ENCODE measurements around the gene GALNT13. TPM values are rescaled to one million over a fixed set of nuclear protein-coding genes. Genes with fewer than 3 reads are reported as not detected.

Gene GALNT13
- polyA plus RNA-seq = not detected

DNA sequence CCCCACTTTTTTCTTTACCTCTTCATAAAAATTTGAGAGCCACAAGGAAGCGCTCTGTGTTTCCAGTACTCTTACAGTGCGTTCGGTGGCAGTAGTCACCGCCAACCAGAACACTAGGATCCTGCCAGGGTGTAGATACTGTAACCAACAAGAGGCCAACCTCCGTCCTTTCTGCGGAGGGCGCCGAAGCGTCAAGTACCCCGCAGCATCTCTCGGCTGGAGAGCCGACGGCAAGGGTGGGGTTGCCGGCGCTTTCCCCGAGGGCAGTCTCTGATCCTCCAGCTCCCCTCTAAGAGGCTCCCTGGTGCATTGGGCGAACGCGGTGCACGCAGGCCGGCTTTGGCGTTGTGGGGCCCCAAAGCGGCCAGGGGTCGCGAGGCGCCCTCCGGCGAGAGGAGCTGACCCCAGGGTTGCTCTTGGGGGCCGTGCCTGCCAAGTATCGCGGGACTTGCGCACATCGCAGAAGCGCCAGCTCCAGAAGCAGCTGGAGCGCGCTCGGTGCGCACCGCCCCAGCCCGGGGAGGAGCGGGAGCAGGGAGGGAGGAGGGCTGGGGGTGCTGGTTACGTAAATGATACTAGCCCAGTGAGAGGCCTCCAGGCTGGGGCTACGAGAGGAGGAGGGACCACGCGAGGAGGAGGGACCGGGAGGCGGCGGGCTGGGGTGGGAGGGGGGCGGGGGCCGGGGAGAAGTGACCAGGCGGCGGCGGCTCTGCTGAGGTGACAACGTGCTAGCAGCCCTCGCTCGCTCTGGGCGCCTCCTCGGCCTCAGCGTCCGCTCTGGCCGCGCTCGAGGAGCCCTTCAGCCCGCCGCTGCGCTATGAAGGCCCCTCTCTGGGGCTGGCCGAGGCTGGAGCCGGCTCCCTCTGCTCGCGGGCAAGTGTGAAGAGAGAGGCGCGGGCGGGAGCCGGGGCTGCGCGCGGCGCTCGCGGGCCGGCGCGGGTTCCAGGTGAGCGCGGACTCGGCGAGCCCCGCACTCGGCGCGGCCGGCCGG, at the start of gene GALNT13:
GALNT13 (plus strand) TSS at position 692 of the 991 bp plus-strand sequence.
- Mint-ChIP-seq H3K9me3 (peaks cover 0 to 6% (median 3%) of the 10 kb centered on the region in 3 donors), H3K27me3 (peaks cover 12% of the 10 kb centered on the region), H3K4me1 (no peaks in the 10 kb centered on the region), H3K36me3 (no peaks in the 10 kb centered on the region), H3K27ac (no peak within 1 kb of the TSS), H3K4me3 (no peak within 1 kb of the TSS)

GRCh38 chr2:153823880-153824279, 47.8 kb upstream of the GALNT13 start:
- H3K27me3 Mint-ChIP-seq = no peaks in the 10 kb centered on the region
- peaks cover 2% of the 10 kb centered on the region for H3K36me3 Mint-ChIP-seq
- H3K9me3 Mint-ChIP-seq = peaks cover 8 to 11% (median 10%) of the 10 kb centered on the region in 3 donors

GRCh38 chr2:153828335-153828734, 43.4 kb upstream of the GALNT13 start:
- Mint-ChIP-seq H3K4me3 (no peak overlapping the region), H3K27me3 (no peaks in the 10 kb centered on the region), H3K9me3 (peaks cover 9 to 29% (median 9%) of the 10 kb centered on the region in 3 donors), H3K4me1 (no peaks in the 10 kb centered on the region), H3K36me3 (peaks cover 2% of the 10 kb centered on the region), H3K27ac (no peak overlapping the region)

More at GRCh38 chr2:153823880-153824279, 47.8 kb upstream of the GALNT13 start:
- no peaks in the 10 kb centered on the region for H3K4me1 Mint-ChIP-seq
- H3K27ac Mint-ChIP-seq = no peak overlapping the region
- H3K4me3 Mint-ChIP-seq = no peak overlapping the region

DNA sequence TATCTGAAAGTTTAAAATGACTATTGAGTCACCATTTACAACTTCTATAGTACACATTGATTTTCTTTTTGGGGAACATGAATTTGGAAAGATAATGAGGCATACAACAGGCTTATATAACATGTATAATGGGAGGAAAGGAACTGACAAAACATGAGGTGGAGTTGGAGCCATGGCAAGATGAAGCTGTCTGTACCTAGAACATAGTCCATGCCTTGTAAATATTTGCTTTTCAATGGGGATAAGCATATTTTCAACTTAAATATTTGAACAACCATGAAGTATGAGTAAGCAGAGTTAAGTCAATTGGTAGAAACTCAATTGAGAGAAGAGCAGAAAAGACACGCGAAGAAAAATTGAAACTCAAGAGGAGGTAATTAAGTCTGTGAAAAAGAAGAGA, 37.1 kb upstream of the GALNT13 start:
- Mint-ChIP-seq H3K27me3 (no peaks in the 10 kb centered on the region), H3K4me1 (peaks cover 0 to 2% (median 0%) of the 10 kb centered on the region in 3 donors), H3K36me3 (no peaks in the 10 kb centered on the region), H3K9me3 (peaks cover 4 to 20% (median 5%) of the 10 kb centered on the region in 3 donors), H3K4me3 (no peak overlapping the region), H3K27ac (no peak overlapping the region)

GRCh38 chr2:153858250-153858649, 13.5 kb upstream of the GALNT13 start:
- Mint-ChIP-seq H3K4me3 (no peak overlapping the region), H3K9me3 (peaks cover 2 to 8% (median 2%) of the 10 kb centered on the region in 3 donors), H3K36me3 (no peaks in the 10 kb centered on the region), H3K27ac (no peak overlapping the region), H3K4me1 (no peaks in the 10 kb centered on the region), H3K27me3 (no peaks in the 10 kb centered on the region)

GRCh38 chr2:153864022-153864421, 7.7 kb upstream of the GALNT13 start:
- Mint-ChIP-seq H3K4me3 (no peak overlapping the region), H3K27ac (no peak overlapping the region), H3K36me3 (no peaks in the 10 kb centered on the region), H3K4me1 (no peaks in the 10 kb centered on the region), H3K9me3 (peaks cover 0 to 4% (median 1%) of the 10 kb centered on the region in 3 donors), H3K27me3 (no peaks in the 10 kb centered on the region)

- Mint-ChIP-seq H3K27ac (no peak overlapping the region), H3K27me3 (peaks cover 7% of the 10 kb centered on the region), H3K4me1 (no peaks in the 10 kb centered on the region), H3K36me3 (no peaks in the 10 kb centered on the region), H3K9me3 (peaks cover 0 to 4% (median 1%) of the 10 kb centered on the region in 3 donors), H3K4me3 (no peak overlapping the region)
These were observed 5.1 kb upstream of the GALNT13 start for GRCh38 chr2:153866595-153866994.

DNA sequence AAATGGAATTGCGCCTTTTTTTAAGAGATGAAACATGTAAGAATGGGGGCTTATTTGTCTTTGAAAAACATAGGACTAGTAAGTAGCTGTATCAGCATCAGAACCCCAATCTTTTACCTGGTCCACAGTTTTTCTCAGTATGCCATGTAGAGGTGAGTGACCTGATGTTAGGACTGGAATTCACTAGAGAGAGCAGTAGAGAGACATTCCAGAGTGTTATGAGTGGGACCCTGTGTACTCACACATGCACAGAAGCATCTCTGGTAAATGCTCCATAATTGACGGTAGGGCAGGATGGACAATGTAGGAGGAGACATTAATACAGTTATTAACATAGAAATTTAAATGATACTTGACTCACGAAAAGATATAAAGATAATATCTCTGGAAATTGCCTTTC, 1.4 kb upstream of the GALNT13 start:
- peaks cover 0 to 6% (median 3%) of the 10 kb centered on the region in 3 donors for H3K9me3 Mint-ChIP-seq
- no peak overlapping the region for H3K27ac Mint-ChIP-seq
- H3K36me3 Mint-ChIP-seq = no peaks in the 10 kb centered on the region
- no peaks in the 10 kb centered on the region for H3K4me1 Mint-ChIP-seq
- no peak overlapping the region for H3K4me3 Mint-ChIP-seq
- H3K27me3 Mint-ChIP-seq = peaks cover 12% of the 10 kb centered on the region

- Mint-ChIP-seq H3K27me3 (peaks cover 12% of the 10 kb centered on the region), H3K36me3 (no peaks in the 10 kb centered on the region), H3K4me1 (no peaks in the 10 kb centered on the region), H3K27ac (no peak overlapping the region), H3K9me3 (peaks cover 0 to 6% (median 3%) of the 10 kb centered on the region in 3 donors), H3K4me3 (no peak overlapping the region)
These were observed 759 bp downstream of the GALNT13 start for GRCh38 chr2:153872311-153873051.

DNA sequence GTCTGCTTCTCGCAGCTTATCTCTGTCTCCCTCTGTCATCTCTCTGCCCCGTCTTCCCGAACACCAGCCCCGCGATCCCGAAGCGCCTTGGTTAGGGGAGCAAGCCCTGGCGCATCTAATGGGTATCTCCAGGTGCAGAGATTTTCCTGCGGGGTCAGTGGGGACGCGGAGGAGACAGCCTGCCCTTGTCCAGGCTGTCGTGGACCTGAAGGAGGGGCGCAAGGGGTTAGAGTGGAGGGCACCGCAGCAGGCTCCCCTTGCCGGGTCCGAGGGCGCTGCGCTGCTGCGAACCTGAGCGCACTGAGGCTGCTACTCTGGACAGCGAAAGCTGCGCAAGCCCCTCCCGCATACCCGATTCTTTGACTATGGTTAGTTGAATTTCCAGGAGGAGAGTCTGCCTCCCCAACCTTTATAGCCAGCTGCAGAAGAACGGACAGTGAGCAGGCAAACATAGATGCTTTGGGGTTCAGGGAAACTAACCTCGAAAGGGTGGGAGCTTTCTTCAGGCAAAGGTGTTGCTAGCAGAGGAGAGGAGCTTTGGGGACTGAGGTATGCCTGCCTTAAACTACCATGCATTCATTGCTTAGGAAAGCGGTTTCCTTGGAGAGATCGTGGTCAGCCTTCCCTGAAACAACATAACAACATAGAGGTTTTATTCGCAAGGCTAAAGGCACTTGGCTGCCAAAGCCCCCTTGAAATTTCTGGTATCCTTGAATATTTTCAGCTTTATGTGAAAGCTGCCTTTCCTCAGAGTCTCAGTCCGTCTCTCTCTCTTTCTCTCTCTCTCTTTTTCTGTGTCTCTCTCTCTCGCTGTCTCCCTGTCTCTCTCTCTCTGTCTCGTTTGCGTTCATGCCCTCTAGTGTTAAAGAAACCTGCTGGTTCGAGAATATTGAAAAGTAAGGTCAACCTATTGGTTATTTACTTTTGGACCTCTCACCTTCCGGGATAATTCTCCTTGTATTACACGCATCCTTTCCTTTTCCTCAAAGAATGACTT, 1.6 kb downstream of the GALNT13 start:
- Mint-ChIP-seq H3K36me3 (no peaks in the 10 kb centered on the region), H3K27me3 (peaks cover 12% of the 10 kb centered on the region), H3K4me1 (no peaks in the 10 kb centered on the region), H3K9me3 (peaks cover under 1 to 6% (median 3%) of the 10 kb centered on the region in 3 donors), H3K4me3 (no peak overlapping the region), H3K27ac (no peak overlapping the region)

DNA sequence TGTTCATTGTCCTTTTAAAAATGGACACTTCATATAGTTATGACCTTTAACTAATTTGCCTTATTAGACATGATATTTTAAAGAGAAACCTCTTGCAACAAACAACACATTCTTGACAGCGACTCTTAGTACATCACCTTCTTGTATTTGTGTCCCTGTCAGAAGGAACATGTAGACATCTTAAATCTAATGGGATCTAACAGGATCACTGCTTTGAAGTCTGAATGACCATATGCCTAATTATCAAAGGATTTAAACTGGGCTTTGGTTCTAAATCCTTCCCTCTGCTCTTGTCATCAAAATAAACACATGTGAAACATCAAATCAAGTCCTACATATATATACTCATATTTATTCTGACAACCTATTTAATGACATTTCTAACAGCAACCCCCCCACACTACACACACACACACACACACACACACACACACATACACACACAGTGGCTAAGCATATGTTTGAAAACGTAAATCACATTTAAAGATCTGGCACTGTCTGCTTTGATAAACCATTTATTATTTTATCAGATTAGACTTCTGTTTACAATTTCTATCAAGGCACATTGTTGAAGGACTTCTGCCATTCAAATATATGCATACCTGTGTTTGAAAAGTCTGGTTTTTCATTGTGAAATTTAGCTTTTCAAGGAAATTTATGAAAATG, 4.2 kb downstream of the GALNT13 start:
- Mint-ChIP-seq H3K36me3 (no peaks in the 10 kb centered on the region), H3K4me1 (no peaks in the 10 kb centered on the region), H3K27me3 (peaks cover 7% of the 10 kb centered on the region), H3K4me3 (no peak overlapping the region), H3K27ac (no peak overlapping the region), H3K9me3 (peaks cover 2 to 6% (median 3%) of the 10 kb centered on the region in 3 donors)

- no peak overlapping the region for H3K27ac Mint-ChIP-seq
- peaks cover 3 to 6% (median 5%) of the 10 kb centered on the region in 3 donors for H3K9me3 Mint-ChIP-seq
- no peaks in the 10 kb centered on the region for H3K36me3 Mint-ChIP-seq
- no peak overlapping the region for H3K4me3 Mint-ChIP-seq
- no peaks in the 10 kb centered on the region for H3K4me1 Mint-ChIP-seq
- H3K27me3 Mint-ChIP-seq = no peaks in the 10 kb centered on the region
These were observed 9.2 kb downstream of the GALNT13 start for GRCh38 chr2:153880926-153881325.

DNA sequence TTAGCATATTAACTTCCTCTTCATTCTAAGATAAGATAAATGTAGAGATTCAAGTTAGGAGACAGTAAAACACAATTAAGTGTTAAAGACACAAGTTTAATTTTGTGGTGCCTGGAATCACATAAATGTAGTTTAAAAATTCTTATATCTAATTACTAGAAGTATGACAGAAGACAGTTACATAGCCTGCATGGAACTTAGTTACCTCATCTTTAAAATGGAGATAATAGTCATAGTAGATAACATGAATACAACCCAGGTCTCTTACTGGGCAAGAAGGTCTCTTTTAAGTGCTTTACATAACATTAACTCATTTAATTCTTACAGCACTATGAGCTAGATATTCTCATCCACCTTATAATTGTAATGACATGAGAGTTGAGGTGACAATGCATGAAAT, 15.1 kb downstream of the GALNT13 start:
- H3K4me3 Mint-ChIP-seq = no peak overlapping the region
- H3K27ac Mint-ChIP-seq = no peak overlapping the region
- H3K4me1 Mint-ChIP-seq = no peaks in the 10 kb centered on the region
- H3K36me3 Mint-ChIP-seq = no peaks in the 10 kb centered on the region
- no peaks in the 10 kb centered on the region for H3K27me3 Mint-ChIP-seq
- H3K9me3 Mint-ChIP-seq = peaks cover 5 to 8% (median 8%) of the 10 kb centered on the region in 3 donors

GRCh38 chr2:153890576-153890975, 18.9 kb downstream of the GALNT13 start:
- Mint-ChIP-seq H3K4me1 (no peaks in the 10 kb centered on the region), H3K27ac (no peak overlapping the region), H3K36me3 (no peaks in the 10 kb centered on the region), H3K27me3 (no peaks in the 10 kb centered on the region), H3K4me3 (no peak overlapping the region), H3K9me3 (peaks cover 2 to 10% (median 3%) of the 10 kb centered on the region in 3 donors)
